ENCODE results near the gene FHIT.

DNA sequence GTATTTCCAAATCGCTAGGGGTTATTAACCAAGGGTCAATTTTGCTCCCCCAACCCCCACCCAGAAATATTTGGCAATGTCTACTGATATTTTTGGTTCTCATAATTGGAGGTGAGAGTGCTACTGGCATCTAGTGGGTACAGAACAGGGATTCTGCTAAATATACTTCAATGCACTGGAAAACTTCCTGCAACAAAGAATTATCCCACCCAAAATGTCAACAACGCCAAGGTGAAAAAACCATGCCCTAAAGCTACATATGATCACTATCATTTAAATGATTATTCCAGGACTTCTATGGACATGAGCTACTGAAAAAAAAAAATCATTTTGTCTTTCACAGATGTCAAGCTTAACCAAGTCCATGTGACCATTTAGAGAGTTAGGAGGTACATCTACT, 867.9 kb downstream of the FHIT start:
- TF ChIP-seq EZH2 (IDR thresholded peaks at IDR 0.05; ENCODE audit: insufficient read depth, poor library complexity, severe bottlenecking) (no peak), EZH2phosphoT487 (IDR thresholded peaks at IDR 0.05; ENCODE audit: insufficient read depth, low read depth) (no peak)

Data from GM23248 (cell line).